Measurements from ENCODE around the gene MRPL49.
"Not testable (repeated sequence)": the region's sequence is repeated elsewhere in the genome, so short reads cannot be mapped to it uniquely, and the experiment has no call there.

The MRPL49 gene

DNA sequence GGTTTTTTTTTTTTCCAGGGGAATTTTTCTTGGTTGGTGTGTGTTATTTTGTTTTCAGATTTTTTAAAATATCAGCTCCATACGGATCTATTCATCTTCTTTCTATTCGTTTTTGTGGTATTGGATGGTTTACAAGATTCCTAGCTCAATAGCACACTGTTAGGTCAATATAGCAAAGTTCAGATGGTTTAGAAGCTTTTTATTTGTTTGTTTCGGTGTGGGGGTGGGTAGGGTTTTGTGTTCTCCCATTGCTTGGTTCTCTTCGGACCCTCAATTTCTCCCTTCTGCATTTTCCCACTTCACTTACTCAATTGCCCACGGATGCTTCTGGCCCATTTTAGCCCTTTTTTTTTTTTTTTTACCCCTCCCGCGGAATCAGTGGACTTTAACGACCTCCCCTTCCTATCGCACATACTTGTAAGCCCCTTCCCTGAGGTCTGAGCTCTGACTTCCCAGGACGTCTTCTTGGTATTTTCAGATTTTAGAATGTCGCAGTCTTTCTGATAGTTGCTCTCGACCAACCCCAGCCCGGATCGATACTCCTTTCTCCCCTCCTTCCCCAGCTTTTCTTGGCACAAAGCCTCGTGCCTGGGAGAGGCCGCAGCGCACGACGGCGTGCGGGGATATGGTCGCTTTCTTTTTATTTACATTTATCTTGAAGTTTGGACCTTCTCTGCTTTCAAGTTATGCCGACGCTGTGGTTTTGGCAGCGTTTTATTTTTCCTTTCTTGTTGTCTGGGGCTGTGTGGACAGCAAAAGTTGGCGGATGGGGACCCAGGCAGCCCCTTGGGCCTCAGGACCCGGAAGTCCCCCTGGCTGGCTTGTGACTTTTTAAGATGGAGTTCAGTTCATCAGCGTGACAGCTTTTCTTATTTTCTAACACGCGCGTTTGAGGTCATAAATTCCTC lies 43.5 kb downstream of the MRPL49 start:
- no peak for DNase-seq (ENCODE audit: low spot score)

DNA sequence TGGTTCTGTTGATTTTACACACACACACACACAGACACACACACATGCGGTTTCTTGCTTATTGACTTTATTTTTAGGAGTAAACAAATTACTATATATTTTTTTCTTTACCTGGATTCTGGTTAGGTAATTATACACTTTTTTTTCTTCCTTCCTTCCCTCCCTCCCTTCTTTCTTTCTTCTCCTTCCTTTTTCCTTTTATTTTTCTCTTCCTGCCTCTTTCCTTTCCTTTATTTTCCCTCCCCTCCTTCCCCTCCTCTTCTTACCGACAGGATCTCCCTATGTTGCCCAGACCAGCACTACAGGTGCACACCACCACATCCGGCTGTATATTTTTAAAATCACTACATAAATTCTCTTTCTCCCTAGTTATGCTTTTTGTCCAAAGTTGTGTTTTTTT lies 44.8 kb downstream of the MRPL49 start:
- DNase-seq (ENCODE audit: low spot score), result no peak

DNA sequence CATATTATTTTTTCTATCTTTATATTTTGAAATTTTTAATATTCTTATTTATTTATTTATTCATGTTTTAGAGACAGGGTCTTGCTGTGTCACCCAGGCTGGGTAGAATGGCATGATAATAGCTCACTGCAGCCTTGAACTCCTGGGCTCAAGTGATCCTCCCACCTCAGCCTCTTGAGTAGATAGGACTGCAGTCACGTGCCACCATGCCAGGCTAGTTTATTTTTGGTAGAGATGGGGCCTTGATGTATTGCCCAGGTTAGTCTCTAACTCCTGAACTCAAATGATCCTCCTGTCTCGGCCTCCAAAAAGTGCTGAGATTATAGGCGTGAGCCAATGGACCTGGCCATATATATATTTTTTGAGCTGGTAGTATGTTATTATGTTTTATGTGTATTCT lies 45.5 kb downstream of the MRPL49 start:
- DNase-seq (ENCODE audit: low spot score), result no peak

DNA sequence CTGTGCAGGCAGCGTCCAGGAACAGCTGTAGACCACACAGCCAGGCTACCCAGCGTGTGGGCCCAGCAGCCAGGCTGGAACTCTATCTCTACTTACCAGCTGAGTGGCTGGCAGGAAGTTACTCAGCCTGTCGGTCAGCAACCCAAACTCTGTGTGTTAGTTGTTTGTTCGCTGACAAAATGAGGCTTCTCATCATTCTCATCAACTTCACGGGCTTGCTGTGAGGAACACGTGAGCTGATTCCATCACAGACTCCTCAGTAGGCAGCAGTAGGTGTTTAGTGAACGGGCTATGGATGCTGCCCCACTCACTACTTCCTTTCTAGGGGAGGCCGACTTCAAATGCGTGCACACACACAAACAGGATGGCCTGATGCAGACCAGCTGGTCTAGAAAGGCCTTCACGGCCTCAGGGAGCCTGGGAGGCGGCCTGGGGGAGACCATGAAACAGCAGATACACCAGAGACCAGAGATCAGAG lies 47.1 kb downstream of the MRPL49 start:
- DNase-seq (ENCODE audit: low spot score), result no peak

DNA sequence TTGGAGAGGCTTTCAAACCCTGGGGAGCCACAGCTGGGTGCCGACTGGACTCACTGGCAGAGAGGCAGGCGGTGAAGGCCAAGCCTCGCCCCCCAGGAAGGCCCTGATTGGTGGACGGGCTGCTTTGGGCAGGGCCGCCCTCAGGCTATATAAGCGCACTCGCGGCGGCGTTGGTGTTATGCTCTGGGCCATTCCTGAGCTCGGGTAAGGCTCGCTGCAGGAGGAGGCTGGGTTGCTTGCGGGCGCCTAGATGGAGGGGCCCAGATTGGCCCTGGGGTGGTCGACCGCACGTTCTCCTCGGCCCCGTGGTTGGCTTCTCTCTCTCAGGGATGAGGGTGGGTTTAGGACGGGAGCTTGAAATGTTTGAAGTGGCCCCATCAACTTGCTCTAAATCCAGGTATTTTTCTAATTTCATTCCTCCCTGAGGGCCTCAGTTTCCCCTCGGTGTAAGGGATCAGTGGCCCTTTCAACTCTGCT lies 48.0 kb downstream of the MRPL49 start, which contains the start of gene SPDYC:
Gene SPDYC, plus strand, starts transcription at position 176 of the 477 bp plus-strand sequence. CDS start 1,125 bp downstream, outside the sequence.
- DNase-seq (ENCODE audit: low spot score), result no peak

DNA sequence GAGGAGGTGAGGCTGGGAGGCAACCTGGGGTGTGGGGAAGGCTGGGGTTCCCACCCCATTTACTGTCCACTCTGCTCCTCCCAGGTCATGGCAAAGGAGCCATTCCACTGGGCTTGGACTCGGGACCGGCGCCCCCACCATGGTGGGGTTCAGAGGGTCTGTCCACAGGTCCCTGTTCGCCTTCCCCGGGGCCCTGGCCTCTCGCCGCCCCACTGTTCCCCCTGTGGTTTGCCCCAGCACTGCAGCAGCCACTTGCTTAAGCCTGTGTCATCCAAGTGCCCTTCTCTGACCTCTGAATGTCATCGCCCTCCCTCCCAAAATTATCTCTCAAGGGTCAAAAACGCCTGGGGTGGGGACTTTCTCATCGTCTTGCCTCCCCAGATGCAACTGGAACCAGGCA lies 50.5 kb downstream of the MRPL49 start:
- no peak for DNase-seq (ENCODE audit: low spot score)

DNA sequence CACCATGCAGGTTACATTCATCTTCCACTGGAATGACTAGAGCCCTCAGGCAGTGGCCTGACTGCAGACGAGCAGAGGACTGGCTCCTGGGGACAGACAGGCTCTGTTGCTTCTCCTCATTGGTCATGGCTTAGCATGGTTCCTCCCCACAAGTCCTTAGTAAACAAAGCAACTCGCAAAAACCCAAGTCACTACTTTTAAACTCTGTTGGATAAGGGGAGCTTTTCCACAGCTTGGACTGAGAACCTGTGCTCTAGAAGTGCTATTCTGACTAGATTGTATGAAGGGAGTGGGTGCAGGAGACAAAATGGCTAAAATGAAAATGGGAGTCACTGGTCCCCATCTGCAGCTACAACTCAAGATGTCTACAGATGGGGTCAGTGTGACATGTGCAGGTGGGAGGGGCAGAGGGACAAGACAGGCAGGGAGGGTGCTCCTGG lies 52.5 kb downstream of the MRPL49 start:
- DNase-seq (ENCODE audit: low spot score), result not testable (repeated sequence)
